Stimulated activated CD4-positive, alpha-beta T cell treated with anti-CD3 and anti-CD28 coated beads, Interleukin-2, amount 100 ng/mL, for 48 hours (primary cell): ENCODE data around the gene TOGARAM2.

ENCODE experiments used
- DNase-seq, 2 donors: peaks; one replicate each; pipeline ENCODE4 v3.0.0-alpha.2; 2020

The TOGARAM2 gene

DNA sequence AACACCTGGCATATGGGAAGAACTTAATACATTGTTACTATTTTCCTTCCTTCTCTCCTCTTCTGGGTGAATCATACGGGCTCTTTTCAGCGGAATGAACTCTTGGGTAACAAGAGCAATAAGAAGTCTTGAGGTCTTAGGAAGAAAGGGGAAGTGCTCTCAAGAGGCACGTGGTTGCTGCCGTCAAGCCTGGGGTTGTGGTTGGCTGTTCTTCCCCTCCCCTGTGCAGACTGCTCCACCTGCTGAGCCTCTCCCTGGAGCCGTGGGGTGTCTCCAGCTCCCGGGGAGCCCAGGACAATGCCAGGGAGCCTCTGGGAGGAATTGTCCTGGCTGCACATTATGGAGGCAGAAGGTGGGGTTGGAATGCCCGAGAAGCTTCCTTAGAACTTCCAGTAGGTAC is 19.4 kb downstream of the TOGARAM2 start:
- DNase-seq, result no peak

DNA sequence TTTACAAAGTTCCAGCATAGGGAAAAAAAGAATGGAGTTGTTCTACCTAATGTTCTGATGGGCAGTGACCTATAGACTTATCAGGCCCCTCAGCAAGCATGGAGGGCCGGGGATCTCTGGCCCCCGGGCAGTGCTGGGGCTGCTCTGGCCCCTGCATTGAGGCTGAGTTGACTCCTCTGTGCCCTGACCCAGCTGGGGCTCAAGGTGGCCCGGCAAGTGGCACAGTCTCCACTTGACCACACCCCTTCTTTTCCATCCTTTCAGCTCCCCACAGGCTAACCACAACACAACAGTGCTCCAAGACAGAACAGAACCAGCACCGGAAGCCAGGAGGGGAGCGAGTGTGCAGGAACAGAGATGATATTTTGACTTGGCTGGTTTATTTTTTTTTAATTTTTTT is 19.9 kb downstream of the TOGARAM2 start:
- DNase-seq, result no peak

DNA sequence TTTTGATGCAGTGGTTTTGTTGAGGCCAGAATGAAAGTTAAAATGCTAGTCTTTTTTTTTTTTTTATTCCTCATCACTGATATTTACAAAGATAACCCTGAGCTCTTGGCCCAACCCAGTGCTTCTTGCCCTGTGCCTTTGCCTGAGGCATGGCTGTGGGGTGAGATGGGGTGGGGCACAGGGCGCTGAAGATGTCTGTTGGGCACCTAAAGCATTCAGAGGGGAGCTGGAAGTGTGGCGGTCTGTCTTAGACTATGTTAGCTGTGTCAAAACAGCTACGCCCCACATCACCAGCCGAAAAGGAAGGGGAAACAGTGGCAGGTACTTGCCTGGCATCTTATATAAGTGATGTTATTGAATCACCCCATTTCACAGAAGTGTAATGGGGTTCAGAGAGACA is 20.7 kb downstream of the TOGARAM2 start:
- no peak for DNase-seq

DNA sequence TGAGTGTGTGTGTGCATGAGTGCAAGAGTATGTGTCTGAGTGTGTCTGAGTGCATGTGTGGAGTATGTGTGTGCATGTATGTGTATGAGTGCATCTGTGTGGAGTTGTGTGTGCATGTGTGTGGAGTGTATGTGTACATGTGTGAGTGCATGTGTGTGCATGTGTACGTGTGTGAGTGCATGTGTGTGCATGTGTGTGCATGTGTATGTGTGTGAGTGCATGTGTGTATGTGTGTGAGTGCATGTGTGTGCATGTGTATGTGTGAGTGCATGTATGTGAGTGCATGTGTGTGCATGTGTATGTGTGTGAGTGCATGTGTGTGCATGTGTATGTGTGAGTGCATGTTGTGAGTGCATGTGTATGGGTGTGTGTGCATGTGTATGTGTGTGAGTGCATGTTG is 23.7 kb downstream of the TOGARAM2 start:
- DNase-seq, result no peak

DNA sequence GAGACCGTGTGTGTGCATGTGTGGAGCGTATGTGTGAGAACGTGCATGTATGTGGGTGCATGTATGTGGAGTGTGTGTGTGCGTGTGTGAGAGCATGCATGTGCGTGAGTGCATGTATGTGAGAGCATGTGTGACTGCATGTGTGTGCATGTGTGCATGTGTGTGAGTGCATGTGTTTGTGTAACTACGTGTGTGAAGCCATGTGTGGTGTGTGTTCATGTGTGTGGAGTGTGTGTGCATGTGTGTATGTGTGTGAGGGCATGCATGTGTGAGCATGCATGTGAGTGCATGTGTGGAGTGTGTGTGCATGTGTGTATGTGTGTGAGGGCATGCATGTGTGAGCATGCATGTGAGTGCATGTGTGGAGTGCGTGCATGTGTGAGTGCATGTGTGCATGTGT is 24.2 kb downstream of the TOGARAM2 start:
- DNase-seq, result no peak

DNA sequence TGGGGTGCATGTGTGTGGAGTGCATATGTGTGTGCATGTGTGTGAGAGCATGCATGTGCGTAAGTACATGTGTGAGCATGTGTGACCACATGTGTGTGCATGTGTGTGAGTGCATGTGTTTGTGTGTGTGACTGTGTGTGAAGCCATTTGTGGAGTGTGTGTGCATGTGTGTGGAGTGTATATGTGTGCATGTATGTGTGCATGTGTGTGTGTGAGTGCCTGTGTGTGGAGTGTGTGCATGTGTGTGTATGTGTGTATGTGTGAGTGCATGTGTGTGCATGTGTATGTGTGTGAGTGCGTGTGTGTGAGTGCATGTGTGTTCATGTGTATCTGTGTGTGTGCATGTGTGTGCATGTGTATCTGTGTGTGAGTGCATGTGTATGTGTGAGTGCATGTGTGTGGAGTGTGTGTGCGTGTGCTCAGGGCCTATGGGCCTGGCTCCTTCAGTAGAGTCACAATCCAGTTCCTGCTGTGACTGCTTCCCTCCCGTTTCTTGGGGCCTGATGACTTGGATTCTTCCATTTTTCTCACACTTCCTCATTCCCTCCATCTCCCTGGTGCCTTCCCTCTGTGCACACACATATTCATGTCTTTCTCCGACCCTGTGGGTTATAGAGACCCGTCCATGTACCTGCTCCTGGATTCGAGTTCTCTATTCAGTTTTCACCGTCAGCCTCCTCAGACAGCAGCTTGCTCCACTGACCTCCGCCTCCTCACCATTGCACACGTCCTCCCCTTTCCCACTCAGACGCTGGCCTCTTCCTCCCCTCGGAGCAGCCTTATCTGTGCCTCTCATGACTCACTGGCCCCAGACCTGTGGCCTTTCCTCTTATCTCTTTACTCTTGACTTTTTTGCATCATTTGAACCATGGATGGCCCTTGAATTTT is 25.2 kb downstream of the TOGARAM2 start:
- DNase-seq, result no peak

DNA sequence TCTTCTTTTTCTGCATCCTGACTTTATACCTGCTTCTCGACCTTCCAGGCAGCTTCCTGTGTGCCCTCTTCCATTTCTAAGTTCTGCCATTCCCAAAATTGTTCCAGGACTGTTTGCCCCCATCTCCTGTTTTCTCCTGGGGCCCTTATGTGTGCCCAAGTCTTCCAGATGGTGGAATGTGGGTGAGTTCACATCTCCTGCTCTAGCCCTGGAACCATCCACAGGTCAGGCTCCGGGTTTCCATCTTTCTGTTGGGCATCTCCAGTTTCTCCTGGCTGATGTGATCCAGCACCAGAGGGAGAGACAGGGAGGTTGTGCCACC is 25.8 kb downstream of the TOGARAM2 start:
- DNase-seq, result no peak

DNA sequence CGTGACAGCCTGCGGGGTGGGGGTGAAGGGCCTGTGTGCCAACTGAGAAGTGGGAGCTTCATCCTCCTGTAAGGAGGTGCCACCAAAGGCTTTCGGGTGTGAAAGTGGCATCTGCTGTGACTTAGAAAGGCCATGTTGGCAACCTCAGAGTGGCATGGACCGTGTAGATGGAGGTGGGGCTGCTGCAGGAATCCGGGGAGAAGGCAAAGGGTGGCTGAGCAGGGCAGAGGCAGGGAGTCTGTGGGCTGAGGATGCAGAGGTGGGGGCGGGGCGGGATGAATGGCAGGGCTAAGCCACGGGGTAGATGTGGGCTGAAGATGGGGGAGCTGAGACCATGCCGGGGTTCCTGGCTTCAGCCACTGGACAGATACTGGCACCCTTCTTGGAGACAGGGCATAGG is 28.2 kb downstream of the TOGARAM2 start:
- DNase-seq, result no peak

DNA sequence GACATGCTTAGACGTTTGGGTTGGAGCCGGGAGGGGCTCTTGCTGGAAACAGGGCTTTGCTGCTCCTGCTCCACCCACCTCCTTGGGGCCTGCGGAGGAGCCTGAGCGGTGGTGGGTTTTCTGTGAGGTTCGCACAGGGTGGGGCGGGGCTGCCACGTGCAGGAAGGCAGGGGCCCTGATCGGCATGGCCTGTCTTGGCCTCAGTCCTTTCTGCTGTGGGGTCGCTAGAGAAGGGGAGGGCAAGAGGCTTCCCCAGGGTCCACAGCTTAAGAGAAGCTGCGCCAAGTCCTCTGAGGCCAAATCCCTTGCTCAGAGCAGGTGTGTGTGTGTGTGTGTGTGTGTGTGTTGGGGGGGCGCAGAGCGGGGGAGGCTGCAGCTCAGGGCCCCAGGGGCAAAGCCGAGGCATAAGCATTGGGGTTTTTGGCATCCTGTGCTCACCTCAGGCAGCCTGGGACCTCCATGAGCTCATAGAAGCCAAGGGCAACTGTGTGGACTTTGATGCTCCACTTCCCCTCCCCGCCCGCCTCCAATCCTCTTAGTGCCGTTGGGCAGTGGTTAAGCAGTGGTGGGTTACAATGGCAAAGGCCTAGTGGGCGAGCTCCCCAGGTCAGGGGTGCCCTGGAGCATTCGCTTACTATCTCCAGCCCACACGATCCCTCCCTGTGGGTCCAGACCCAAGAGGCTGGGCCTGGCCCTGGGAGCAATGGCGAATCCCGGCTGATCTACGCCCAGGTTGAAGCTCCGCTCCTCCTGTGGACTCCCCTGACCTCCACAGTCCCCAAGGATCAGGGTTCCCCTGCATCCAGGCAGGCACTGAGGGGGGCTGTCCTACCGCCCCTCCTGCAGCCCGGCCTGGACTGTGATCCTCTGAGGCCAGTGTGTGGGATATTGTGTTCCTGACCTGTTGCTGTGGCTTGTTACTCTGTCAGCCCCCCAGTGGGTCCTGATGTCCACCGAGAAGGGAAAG is 28.9 kb downstream of the TOGARAM2 start:
- no peak for DNase-seq

DNA sequence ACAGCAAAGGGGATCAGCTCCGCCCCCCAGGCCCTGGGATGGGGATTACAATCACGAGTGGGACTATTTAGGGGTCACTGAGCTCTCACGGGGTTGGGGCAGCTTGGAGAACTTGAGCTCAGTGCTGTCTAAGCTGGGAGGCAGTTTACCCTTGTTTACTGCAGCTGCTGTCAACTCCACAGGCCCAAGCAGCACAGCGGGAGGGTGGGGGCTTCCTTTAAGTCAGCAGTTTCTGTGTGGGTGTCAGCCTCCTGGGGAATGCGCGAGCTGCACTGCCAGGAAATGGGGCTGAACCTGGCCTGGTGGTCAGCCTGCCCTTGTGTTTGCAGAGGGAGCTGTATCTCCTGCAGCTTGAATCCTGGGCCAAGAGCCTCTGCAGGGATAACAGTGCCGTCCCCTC is 29.8 kb downstream of the TOGARAM2 start:
- DNase-seq, result peak in 1 of 2 donors; percentile 24

DNA sequence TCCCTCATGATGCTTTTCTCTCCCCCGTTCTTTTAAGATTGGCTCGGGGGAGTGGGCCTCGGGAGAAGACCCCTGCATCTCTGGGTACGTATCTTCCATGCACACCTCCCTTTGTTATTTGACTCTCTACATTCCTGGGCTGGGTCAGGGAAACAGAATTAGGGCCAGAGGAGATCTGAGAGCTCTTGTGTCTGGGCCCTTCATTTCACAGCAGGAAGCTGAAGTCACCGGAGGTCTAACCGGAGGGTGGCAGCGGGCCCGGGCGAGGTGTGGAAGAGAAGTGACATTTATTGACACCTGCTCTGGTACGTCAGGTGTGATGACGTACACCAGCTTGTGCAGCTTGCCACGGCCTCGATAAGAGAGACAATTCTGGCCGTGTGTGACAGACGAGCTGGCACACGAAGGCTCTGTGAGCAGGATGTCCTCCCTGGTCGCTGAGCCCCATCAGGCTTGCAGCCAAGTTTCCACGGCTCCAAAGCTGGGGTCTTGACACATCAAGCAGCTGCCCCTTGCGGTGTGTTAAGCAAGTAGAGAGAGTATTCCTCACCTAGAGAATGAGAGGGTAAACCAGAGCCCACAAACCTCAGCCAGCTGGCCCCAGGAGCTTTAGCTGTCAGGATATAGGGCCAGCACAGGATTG is 30.4 kb downstream of the TOGARAM2 start:
- DNase-seq, result peak; percentile 28 to 45

DNA sequence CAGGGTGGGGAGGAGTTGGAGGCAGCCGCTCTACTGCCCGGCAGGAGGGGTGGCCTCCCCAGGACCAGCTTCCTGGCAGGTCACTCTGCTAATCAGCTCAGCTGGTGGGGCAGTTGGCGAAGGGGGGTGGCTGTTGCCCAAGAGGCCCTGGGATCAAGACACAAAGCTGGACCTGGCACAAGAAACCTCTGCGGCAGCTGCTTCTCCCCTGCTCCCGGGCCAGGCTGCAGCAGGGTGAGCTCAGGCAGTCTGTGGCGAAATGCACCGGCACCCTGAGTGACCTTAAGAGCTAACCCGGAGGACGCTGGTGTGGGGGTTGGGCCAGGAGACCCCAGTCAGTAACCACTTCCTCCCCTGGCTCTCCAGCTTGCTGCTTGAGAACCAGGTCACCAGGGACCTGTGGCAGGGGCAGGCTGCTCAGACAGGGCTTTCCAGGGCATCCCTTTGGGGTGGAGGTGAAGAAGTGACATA is 31.1 kb downstream of the TOGARAM2 start:
- DNase-seq, result no peak

DNA sequence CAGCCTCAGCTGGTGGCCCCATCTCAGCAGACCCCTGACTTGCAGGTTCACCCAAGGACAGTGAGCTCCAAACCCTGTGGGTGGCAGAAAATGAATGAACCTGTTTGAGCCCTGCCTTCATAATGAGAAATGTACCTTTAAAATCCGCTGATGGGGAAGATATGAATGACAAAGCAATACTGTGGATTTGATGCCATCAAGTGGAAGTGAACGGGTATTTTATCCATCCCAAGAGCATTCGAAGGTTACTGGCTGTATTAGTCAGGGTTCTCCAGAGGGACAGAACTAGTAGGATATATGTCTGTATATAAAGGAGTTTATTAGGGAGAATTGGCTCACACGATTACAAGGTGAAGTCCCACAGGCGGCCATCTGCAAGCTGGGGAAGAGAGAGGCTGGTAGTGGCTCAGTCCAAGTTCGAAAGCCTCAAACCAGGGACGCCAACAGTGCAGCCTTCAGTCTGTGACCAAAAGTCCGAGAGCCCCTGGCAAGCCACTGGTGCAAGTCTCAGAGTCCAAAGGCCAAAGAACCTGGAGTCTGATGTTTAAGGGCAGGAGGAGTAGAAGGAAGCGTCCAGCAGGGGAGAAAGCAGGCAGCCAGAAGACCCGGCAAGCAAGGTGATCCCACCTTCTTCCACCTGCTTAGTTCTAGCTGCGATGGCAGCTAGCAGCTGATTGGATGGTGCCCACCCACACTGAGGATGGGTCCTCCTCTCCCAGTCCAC is 32.1 kb downstream of the TOGARAM2 start:
- DNase-seq, result no peak

DNA sequence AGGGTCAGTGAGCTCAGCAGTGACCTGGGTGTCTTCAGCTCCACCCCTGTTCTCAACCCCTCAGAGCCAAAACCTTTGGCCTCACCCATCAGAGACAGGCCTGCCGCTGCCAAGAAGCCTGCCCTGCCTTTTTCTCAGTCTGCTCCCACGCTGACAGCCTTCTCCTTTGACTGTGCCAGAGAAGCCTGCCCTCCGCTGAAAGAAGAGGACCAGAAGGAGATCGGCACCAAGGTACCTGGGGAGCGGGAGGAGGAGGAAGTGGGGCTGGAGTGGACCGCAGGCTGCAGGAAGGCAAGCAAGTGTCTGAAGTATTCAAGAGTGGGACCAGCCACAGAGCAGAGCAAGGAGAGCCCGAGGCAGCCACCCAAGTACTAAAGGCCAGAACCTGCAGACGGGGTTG is 33.2 kb downstream of the TOGARAM2 start:
- peak; percentile 16 to 39 for DNase-seq

DNA sequence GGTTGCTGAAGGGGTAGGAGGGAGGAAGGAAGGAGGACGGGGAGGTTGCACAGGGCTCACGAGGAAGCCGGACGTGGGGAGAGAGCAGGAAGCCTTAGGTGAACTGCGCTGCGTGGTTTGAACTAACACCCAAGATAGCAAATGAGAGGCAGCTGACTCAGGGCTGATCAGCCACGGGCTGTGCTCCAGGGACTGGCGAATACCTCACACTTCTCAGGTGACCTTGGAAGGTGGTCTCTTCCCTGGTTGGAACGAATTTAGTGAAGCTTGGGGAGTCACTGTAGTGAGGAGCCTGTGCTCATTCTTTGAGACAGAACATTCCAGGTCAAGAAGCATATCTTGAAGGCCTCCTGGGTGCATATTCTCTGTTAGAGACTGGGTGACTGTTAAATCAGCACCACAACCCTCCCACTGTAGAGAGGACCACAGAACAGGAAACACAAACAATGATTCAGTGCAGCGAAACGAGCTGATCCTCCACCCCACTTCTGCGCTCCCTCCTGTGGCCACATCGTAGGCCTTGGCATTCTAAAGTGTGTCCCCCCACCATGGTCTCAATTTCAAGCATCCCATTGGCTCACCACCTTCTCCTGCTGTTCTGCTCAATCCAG is 33.8 kb downstream of the TOGARAM2 start:
- DNase-seq, result peak; percentile 56 to 61

DNA sequence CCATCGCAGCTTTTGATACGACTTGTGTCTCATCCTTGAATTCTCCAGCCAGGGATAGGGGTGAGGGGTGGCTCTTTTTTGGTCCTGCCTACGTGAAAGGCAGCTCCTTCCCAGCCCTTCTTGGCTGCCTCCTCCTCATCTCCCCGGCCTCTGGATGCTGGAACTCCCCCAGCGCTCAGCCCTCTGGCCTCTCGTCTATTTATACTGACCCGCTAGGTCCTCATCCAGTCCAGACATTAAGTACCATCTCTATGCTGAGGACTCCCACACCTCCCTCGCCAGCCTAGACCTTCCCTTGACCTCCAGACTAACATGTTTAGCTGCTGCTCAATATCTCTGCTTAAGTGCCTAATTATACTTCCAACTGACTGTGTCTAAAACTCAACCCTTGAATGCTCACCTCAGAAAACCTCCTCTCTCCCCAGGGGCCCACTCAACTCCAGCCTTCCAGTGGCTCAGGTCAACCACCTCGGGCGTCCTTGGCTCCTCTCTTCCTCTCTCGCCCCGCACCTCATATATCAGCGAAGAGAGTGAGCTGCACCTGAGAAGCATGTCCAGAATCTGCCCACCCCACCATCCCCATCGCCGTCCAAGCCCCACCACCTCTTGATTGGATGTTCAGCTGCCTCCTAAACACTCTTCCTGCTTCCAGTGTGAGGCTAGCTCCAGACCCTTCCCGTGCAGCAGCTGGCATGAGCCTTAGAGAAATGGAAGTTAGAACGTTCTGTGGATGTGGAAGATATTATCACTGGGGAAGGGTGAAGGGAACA is 34.8 kb downstream of the TOGARAM2 start:
- no peak for DNase-seq

DNA sequence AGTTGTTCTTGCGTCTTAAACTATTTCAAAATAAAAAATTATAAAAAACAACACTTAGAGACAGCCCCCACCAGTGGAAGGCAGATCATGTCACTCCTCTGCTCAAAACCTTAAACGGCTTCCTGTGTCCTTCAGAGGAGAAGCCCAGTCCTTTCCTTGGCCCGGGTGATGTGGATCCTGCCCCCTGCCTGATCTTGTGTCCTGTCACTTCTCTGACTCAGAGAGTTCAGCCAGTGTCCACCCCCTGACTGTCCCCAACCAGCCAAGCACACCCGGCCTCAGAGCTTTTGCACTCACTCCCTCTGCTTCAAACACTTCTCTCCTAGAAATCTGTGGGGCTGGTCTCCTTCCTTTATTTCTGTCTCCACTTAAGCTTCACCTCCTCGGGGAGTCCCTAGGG is 35.4 kb downstream of the TOGARAM2 start:
- no peak for DNase-seq

DNA sequence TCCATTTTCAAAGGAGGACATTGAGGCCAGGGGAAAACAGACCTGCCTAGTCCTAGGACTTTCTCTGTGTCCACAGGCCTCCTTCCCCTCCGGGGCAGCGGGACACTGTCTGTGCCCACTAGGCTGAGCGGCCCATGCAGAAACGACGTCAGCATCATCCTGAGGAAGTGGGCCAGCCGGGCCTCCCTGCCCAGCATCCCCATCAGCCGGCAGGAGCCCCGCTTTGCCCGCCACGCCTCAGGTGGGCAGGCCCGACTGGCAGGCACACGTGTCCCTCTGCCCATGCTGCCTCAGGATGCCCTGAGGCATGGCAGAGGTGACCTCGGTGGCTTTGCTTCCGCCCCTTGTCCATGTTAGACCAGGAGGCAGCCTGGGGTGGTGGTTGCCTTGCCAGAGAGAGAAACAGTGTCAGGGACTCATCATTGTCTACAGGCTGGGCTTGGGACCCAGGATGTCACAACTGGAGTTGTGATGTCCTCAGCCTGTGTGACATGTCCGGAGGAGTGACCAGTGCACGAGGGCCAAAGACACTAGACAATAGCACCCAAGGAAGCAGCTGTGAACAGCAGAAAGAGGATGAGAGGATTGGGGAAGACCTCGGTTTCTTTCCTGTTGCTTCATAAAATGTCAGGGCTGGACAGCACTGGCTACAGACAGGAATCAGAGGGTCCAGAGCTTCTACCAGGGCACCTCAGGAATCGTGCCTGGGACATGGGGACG is 36.8 kb downstream of the TOGARAM2 start:
- no peak for DNase-seq

DNA sequence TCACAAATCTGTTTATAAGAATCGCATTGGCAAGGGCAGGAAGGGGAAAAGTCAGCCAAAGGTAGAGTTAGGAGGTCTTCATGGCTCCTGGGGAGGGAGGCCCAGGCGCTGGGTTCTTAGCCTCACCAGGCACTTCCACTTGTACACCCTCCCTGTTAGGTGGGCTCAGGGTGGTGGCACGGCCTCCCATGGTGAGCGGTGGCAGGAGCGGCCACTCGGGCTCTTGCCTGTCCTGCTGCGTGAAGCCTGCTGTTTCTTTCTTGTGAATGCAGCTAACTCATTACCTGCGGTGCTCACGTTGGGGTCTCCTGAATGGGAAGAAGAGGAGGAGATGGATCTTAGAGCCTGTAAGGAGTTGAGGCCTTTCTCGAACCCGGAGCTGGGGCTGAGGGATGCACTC is 40.8 kb downstream of the TOGARAM2 start:
- no peak for DNase-seq

DNA sequence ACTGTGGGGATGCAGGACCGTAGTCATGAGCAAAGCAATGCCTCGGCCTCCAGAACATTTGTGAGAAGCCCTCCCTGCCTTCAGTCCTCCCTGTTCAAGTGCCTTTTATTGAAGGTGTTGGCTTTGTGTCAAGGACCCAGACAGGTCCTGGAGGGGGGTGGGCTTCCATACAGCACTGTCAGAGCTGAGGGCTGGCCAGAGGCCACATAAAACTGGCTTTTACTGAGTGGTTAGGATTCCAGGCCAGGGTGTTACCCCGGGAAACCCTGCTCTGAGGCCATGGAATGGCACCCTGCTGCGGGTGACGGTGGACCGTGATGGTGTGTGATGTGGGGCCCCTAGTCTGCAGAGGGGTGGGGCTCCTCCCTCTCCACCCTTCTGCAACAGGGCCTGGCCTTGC is 41.6 kb downstream of the TOGARAM2 start:
- no peak for DNase-seq

DNA sequence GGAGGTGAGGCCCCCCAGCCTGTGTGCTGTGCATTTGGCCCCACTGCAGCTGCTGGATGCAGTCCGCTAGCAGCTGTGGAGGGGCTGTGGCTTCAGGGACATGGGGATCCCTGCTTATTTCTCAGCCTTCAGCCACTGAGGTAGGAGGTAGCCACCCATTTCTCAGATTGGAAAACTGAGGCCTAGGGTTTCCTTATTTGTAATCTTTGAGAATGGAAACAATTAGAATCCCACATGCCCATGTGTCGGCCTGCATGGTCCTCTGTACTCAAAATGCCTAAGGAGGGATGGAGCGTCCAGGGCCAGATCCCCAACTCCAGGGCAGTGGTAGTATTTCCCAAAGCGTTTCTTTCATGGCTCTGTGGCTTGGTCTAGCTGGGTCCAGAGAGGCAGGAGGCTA is 42.1 kb downstream of the TOGARAM2 start:
- DNase-seq, result no peak
